K562 (cell line): Measurements from ENCODE around the gene SORCS1. TPM values are rescaled to one million over a fixed set of nuclear protein-coding genes. Genes with fewer than 3 reads are reported as not detected.
A peak's percentile ranks its signal among the peaks of the same experiment; 100 is the strongest.

Experiments used
- ATAC-seq: fragments of 200-7000 bp; cut with Tn5 transposase; 3 replicates; pipeline ENCODE4 v1.9.1; 2020; ENCODE audit warnings: moderate library complexity
- BruUV-seq: library from RNA; stranded (reverse); fragments of 400-500 nt; replicated peaks from 2 replicates; lab custom pipeline; 2021; lab: Mats Ljungman, UMichigan
- CTCF ChIA-PET: fragments of 300-600 bp; formaldehyde crosslinking; extraction: SDS; loops from one replicate; lab custom pipeline; 2021; ENCODE audit warnings: low intra/inter-chr PET ratio; lab: Yijun Ruan, JAX
- POLR2A ChIA-PET: fragments of 300-600, 350-650 bp; sonication (Branson Sonifier 250); formaldehyde crosslinking; extraction: SDS; loops from one replicate; lab custom pipeline; 2021; ENCODE audit warnings: antibody characterized with exemption, inconsistent platforms; lab: Yijun Ruan, JAX
- DNase-seq, 4 experiments: peaks; one replicate each; pipeline versions ENCODE4 v3.0.0 to v3.0.0-alpha.2; 2011 to 2018; ENCODE audit warnings: low spot score in 3 of 4, mixed read lengths in 3 of 4; ENCODE audit errors: extremely low read depth in 1 of 4
- FAIRE-seq: peaks from 2 replicates; lab custom pipeline; 2011; peaks lifted over from hg19 to GRCh38; lab: Jason Lieb, UNC
- H2AFZ ChIP-seq: 2 replicates; pipeline ENCODE4 v1.6.0; 2011; ENCODE audit warnings: low read depth, low read length, control low read depth, inconsistent platforms
- H3K27ac ChIP-seq: fragments of 200-600 bp; 3 replicates; pipeline ENCODE4 v1.8.0; 2011; ENCODE audit warnings: low read depth, mild to moderate bottlenecking, control low read depth, inconsistent platforms, low read length, moderate library complexity, mixed read lengths; ENCODE audit errors: extremely low read depth
- H3K27me3 ChIP-seq, 2 experiments: fragments of 300-600 bp in 1 of 2; 2 replicates in 1 of 2; 3 replicates in 1 of 2; pipeline versions ENCODE4 v1.6.0 to v1.8.0; 2011; ENCODE audit warnings: inconsistent platforms in 2 of 2, low read length in 2 of 2, mild to moderate bottlenecking in 1 of 2, mixed read lengths in 1 of 2, moderate library complexity in 1 of 2; ENCODE audit not compliant: control insufficient read depth in 2 of 2, insufficient read depth in 2 of 2
- H3K36me3 ChIP-seq: fragments of 300-600 bp; 3 replicates; pipeline ENCODE4 v1.8.0; 2011; ENCODE audit warnings: mild to moderate bottlenecking, low read length, inconsistent platforms; ENCODE audit not compliant: control insufficient read depth, insufficient read depth
- H3K4me1 ChIP-seq, 2 experiments: fragments of 200-600 bp in 1 of 2; replicated peaks in 1 of 2; 2 replicates in 1 of 2; 3 replicates in 1 of 2; pipeline versions ENCODE4 v1.5.1 to v1.8.0; 2011; ENCODE audit warnings: inconsistent platforms in 2 of 2, low read length in 2 of 2, mild to moderate bottlenecking in 1 of 2, mixed read lengths in 1 of 2, moderate library complexity in 1 of 2; ENCODE audit not compliant: control insufficient read depth in 2 of 2, insufficient read depth in 2 of 2
- H3K4me2 ChIP-seq: 2 replicates; pipeline ENCODE4 v1.6.1; 2011; ENCODE audit warnings: low read length, control low read depth, inconsistent platforms, mixed read lengths; ENCODE audit not compliant: insufficient read depth
- H3K4me3 ChIP-seq: fragments of 200-600 bp; sonication (generic), shearing (Covaris generic); 2 replicates; pipeline ENCODE4 v1.5.1; 2016; ENCODE audit warnings: control low read depth, inconsistent platforms
- H3K79me2 ChIP-seq: fragments of 200-600 bp; 3 replicates; pipeline ENCODE4 v1.8.0; 2011; ENCODE audit warnings: low read length, inconsistent platforms; ENCODE audit not compliant: control insufficient read depth, insufficient read depth
- H3K9ac ChIP-seq, 2 experiments: 2 replicates each; pipeline versions ENCODE4 v1.6.0 to v1.6.1; 2011; ENCODE audit warnings: low read depth in 2 of 2, low read length in 2 of 2, control low read depth in 1 of 2, inconsistent platforms in 1 of 2, mild to moderate bottlenecking in 1 of 2, mixed read lengths in 1 of 2; ENCODE audit not compliant: insufficient read depth in 1 of 2
- H3K9me1 ChIP-seq: one replicate; pipeline ENCODE4 v1.6.0; 2011; ENCODE audit warnings: inconsistent platforms, mild to moderate bottlenecking, low read length, moderate library complexity; ENCODE audit not compliant: control insufficient read depth, insufficient read depth
- H3K9me3 ChIP-seq: replicated peaks from 2 replicates; pipeline ENCODE4 v1.5.1; 2011; ENCODE audit warnings: low read depth, low read length, inconsistent platforms; ENCODE audit not compliant: control insufficient read depth, insufficient read depth
- H4K20me1 ChIP-seq: replicated peaks from 2 replicates; pipeline ENCODE4 v1.6.1; 2011; ENCODE audit warnings: low read length, inconsistent platforms, mixed read lengths; ENCODE audit not compliant: control insufficient read depth, insufficient read depth
- HMG20A ChIP-seq: fragments of 450-650 bp; formaldehyde crosslinking; conservative IDR thresholded peaks from 2 replicates; pipeline ENCODE4 v1.4.0; 2020; ENCODE audit warnings: mild to moderate bottlenecking, mixed read lengths
- NFE2 ChIP-seq: IDR thresholded peaks from 2 replicates; pipeline ENCODE4 v1.6.1; 2014; ENCODE audit warnings: antibody characterized with exemption, low read depth
- POLR3A ChIP-seq: IDR thresholded peaks from 2 replicates; pipeline ENCODE4 v1.6.1; 2011; ENCODE audit warnings: borderline replicate concordance, mild to moderate bottlenecking, moderate library complexity; ENCODE audit not compliant: insufficient read length, insufficient read depth; ENCODE audit errors: extremely low read depth
- SAFB ChIP-seq: fragments of 200-400 bp; formaldehyde crosslinking; IDR thresholded peaks from 2 replicates; pipeline ENCODE4 v1.6.1; 2017; ENCODE audit warnings: low read depth, low read length, borderline replicate concordance
- ZNF277 ChIP-seq: fragments of 250-450 bp; sonication (Bioruptor Pico); IDR thresholded peaks from 2 replicates; pipeline ENCODE4 v1.8.0; 2022; ENCODE audit warnings: inconsistent platforms, mild to moderate bottlenecking, moderate library complexity, borderline replicate concordance
- ZNF41 ChIP-seq: fragments of 250-450 bp; sonication (Bioruptor Pico); conservative IDR thresholded peaks from 2 replicates; pipeline ENCODE4 v1.4.0; 2020; ENCODE audit warnings: mild to moderate bottlenecking
- WGBS: fragments of 100-300 bp; shearing (Covaris generic); methylation state at CpG from one replicate; pipeline ENCODE4 v1.1.6; 2016; ENCODE audit warnings: low coverage, mixed read lengths; ENCODE audit not compliant: insufficient coverage; ENCODE audit errors: missing lambda C conversion rate; 5-methylcytosine and 5-hydroxymethylcytosine counted together
- in situ Hi-C: fragments of 300-500 bp; cut with MboI; formaldehyde crosslinking; loops from 4 replicates; pipeline ENCODE4 v1.15.0; 2018; ENCODE audit warnings: inconsistent platforms, mixed read lengths
- intact Hi-C: fragments of 100-400 bp; cut with micrococcal nuclease; formaldehyde crosslinking; loops from 2 replicates; pipeline ENCODE4 v1.14.2; 2022
- polyA plus RNA-seq, 8 experiments: library from polyadenylated mRNA; depleted of rRNA in 4 of 8; stranded (reverse) in 5 of 8; unstranded in 3 of 8; fragments of >200 nt; fragmentation: Nextera tagmentation in 2 of 8; fragmentation: Illumina TruSeq in 1 of 8; extraction: Ambion mirVana in 2 of 8; extraction: Trizol in 1 of 8; gene quantifications; 2 replicates each; pipeline versions ENCODE4 v1.2.1 to v1.2.3, GENCODE V29; 2011 to 2014; ENCODE audit warnings: inconsistent platforms in 1 of 8, missing spikeins in 1 of 8
- total RNA-seq, 7 experiments: library from RNA; depleted of rRNA in 6 of 7; stranded (reverse); fragments of >200 nt in 6 of 7; fragmentation: Illumina TruSeq in 2 of 7; extraction: Trizol in 2 of 7; gene quantifications; 2 replicates each; pipeline versions ENCODE4 v1.2.1 to v1.2.3, GENCODE V29; 2011 to 2021; ENCODE audit warnings: low replicate concordance in 1 of 7

The SORCS1 gene
- total and polyA plus RNA-seq, 9 of the 15 experiments (the other 6 are each of a cell fraction or from before 2014, with no cell fraction given): 1.5 to 3.9 (median 2.7) TPM

- H2AFZ ChIP-seq: peak overlapping the region; percentile 12; the same call in 1 of the 2 replicates
- no peaks in the 10 kb centered on the region for H4K20me1 ChIP-seq
- H3K27ac ChIP-seq: no peak overlapping the region
- no peak overlapping the region for H3K9ac ChIP-seq
- no peaks in the 10 kb centered on the region for H3K79me2 ChIP-seq
- ChIA-PET CTCF (no interaction called here), POLR2A (no interaction called here)
- no peaks in the 10 kb centered on the region for H3K27me3 ChIP-seq
- in situ Hi-C loops: no loop called here
- whole genome bisulfite sequencing: 12% methylated on average over 5 of the region's 5 CpGs
- no peaks in the 10 kb centered on the region for H3K36me3 ChIP-seq
- H3K4me1 ChIP-seq: peaks cover 0 to 5% of the 10 kb centered on the region in 2 experiments; a peak in 3 of 5 replicates
- TF ChIP-seq HMG20A (CRISPR knock-in tag) (no peak), ZNF41 (CRISPR knock-in tag) (no peak), SAFB (no peak), ZNF277 (CRISPR knock-in tag) (no peak), NFE2 (0 out of 2 replicates have a peak, but pooled peaks have one; percentile 42), POLR3A (no peak)
- TF ChIP-seq, all 486 proteins: peak for 1
- Histone ChIP-seq H3K9me3 (no peaks in the 10 kb centered on the region), H3K4me3 (no peak overlapping the region), H3K4me2 (no peak overlapping the region; the same call in 1 of the 2 replicates), H3K9me1 (no peaks in the 10 kb centered on the region)
- FAIRE-seq (no peak), DNase-seq (no peak), ATAC-seq (peak; percentile 37; the same call in 2 of the 3 replicates)
- BruUV-seq: no TSS peak
- intact Hi-C loops: no loop called here
Observed at GRCh38 chr10:106877574-106877973, 286.9 kb downstream of the SORCS1 start.
